ENCODE data around the gene CTNNBL1. TPM values are rescaled to one million over a fixed set of nuclear protein-coding genes. Genes with fewer than 3 reads are reported as not detected.

CTNNBL1 gene
- total RNA-seq, 1 experiment from 2014 or later, result 203 TPM

DNA sequence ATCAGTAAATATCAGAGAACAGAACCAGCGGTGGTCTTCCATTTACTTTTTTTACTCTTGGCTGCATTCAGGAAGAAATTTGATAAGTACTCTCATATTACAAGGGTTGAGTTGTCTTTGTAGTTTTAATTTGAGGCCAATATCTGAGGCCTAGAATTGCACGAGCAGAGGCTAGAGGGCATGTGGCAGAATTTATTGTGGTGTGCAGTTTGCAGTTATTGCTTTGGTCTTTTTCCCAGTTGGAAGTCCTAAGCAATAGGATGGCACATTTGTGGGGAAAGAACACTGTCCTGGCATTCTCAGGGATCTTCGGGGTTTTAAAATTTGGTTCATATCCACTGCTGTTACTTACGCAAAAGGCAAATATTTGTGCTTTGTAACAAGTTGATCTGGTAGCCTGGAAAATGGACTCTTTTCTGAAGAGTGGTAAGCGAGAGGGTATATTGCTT lies 66.0 kb downstream of the CTNNBL1 start:
- intact Hi-C loops (cut with micrococcal nuclease; ENCODE audit: unreplicated experiment), result loop anchor here (5.0 to 10.0 kb wide), 3 partner anchors 192 to 465 kb away; no protein-coding TSS in a partner anchor
- BruUV-seq (replicated peaks), result no TSS peak
- ChIA-PET CTCF (no interaction called here), POLR2A (no interaction called here)
- TF ChIP-seq, protein P1, sequence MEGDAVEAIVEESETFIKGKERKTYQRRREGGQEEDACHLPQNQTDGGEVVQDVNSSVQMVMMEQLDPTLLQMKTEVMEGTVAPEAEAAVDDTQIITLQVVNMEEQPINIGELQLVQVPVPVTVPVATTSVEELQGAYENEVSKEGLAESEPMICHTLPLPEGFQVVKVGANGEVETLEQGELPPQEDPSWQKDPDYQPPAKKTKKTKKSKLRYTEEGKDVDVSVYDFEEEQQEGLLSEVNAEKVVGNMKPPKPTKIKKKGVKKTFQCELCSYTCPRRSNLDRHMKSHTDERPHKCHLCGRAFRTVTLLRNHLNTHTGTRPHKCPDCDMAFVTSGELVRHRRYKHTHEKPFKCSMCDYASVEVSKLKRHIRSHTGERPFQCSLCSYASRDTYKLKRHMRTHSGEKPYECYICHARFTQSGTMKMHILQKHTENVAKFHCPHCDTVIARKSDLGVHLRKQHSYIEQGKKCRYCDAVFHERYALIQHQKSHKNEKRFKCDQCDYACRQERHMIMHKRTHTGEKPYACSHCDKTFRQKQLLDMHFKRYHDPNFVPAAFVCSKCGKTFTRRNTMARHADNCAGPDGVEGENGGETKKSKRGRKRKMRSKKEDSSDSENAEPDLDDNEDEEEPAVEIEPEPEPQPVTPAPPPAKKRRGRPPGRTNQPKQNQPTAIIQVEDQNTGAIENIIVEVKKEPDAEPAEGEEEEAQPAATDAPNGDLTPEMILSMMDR (IDR thresholded peaks at IDR 0.05; ENCODE audit: insufficient read depth in 1 of 2, low read depth in 1 of 2, low read length in 1 of 2, severe bottlenecking in 1 of 2, unreplicated experiment in 1 of 2), result no peak
- no peaks in the 10 kb centered on the region for H3K27me3 ChIP-seq (replicated peaks; ENCODE audit: control insufficient read depth, insufficient read depth, low read length)
- Mint-ChIP-seq H3K9me3 (ENCODE audit: unreplicated experiment) (no peaks in the 10 kb centered on the region), H3K4me1 (ENCODE audit: low read depth, unreplicated experiment) (peaks cover 6% of the 10 kb centered on the region), H3K36me3 (ENCODE audit: insufficient read depth, unreplicated experiment) (peaks cover 25% of the 10 kb centered on the region), H3K4me3 (ENCODE audit: unreplicated experiment) (no peak overlapping the region), H3K27ac (ENCODE audit: unreplicated experiment) (no peak overlapping the region), H3K27me3 (ENCODE audit: insufficient read depth, unreplicated experiment) (no peaks in the 10 kb centered on the region)
- no peak for DNase-seq
- H3K36me3 ChIP-seq (ENCODE audit: control insufficient read depth, insufficient read depth, low read length), result peaks cover 4% of the 10 kb centered on the region; the same call in 1 of the 2 replicates
- no peaks in the 10 kb centered on the region for H3K4me1 ChIP-seq
- no peaks in the 10 kb centered on the region for H3K9me3 ChIP-seq
- H3K4me3 ChIP-seq (ENCODE audit: low read depth, low read length), result no peak overlapping the region

DNA sequence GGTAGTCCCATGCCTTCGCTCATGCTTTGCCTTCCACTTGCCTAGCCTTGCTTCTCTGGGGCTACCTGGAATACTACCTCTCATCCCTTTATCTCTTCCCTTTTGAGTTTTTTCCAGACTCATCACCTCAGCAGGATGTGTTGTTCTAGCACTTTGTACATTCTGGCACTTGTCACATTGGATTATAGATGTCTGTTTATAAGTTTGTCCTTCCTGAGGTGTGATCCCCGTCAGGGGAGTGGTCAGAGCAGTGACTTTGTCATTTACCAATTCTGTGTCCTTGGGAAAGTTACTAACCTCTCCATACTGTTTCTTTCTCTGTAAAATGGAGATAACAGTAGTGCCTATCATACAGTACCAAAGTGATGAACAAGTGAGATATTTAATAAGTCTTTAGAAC lies 66.5 kb downstream of the CTNNBL1 start:
- no peaks in the 10 kb centered on the region for H3K27me3 ChIP-seq (replicated peaks; ENCODE audit: control insufficient read depth, insufficient read depth, low read length)
- ChIA-PET POLR2A (no interaction called here), CTCF (no interaction called here)
- no peak overlapping the region for H3K4me3 ChIP-seq (ENCODE audit: low read depth, low read length)
- Mint-ChIP-seq H3K36me3 (ENCODE audit: insufficient read depth, unreplicated experiment) (peaks cover 25% of the 10 kb centered on the region), H3K9me3 (ENCODE audit: unreplicated experiment) (no peaks in the 10 kb centered on the region), H3K4me3 (ENCODE audit: unreplicated experiment) (no peak overlapping the region), H3K4me1 (ENCODE audit: low read depth, unreplicated experiment) (peaks cover 6% of the 10 kb centered on the region), H3K27ac (ENCODE audit: unreplicated experiment) (no peak overlapping the region), H3K27me3 (ENCODE audit: insufficient read depth, unreplicated experiment) (no peaks in the 10 kb centered on the region)
- intact Hi-C loops (cut with micrococcal nuclease; ENCODE audit: unreplicated experiment), result no loop called here
- BruUV-seq (replicated peaks), result no TSS peak
- no peak for DNase-seq
- no peaks in the 10 kb centered on the region for H3K4me1 ChIP-seq
- TF ChIP-seq, protein P1 (IDR thresholded peaks at IDR 0.05; ENCODE audit: insufficient read depth in 1 of 2, low read depth in 1 of 2, low read length in 1 of 2, severe bottlenecking in 1 of 2, unreplicated experiment in 1 of 2), result no peak
- no peaks in the 10 kb centered on the region for H3K9me3 ChIP-seq
- H3K36me3 ChIP-seq (ENCODE audit: control insufficient read depth, insufficient read depth, low read length), result peaks cover 4% of the 10 kb centered on the region; the same call in 1 of the 2 replicates

DNA sequence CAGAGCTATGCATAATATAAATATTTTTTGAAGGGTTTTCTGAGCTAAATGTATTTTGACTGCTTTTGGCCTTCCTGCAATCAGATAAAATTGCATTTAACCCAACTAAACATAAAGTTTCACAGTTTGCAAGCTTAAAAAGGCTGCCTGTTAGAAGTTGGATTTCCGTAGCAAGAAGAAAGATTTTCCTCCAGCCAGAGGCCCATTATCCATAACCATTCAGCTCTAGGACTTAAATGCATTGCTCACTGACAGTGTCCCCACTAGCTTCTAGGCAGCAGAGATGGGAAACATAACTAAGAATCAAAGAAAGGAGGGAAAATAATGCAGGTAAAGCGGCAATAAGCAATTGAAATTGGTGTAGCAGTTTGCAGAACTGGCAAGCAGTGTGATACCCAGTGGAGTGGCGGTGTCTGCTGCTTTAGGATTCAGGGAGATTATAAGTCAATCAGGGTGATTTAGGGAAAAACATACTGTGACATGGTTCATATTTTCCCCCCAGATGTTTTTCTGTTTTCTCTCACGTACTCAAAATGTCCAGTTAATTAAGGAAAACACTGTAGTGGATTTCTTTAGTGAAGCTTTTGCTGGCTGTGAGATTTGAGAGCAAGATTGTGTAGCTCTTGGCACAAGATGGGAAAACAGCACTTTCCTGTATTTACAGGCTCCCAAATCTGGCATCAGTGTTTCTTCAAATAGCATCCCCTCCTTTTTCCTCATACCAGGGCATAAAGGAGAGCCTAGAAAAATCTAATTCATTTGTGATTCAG lies 69.1 kb downstream of the CTNNBL1 start:
- TF ChIP-seq, protein P1 (IDR thresholded peaks at IDR 0.05; ENCODE audit: insufficient read depth in 1 of 2, low read depth in 1 of 2, low read length in 1 of 2, severe bottlenecking in 1 of 2, unreplicated experiment in 1 of 2), result no peak
- DNase-seq, result no peak
- Mint-ChIP-seq H3K4me3 (ENCODE audit: unreplicated experiment) (no peak overlapping the region), H3K9me3 (ENCODE audit: unreplicated experiment) (no peaks in the 10 kb centered on the region), H3K27me3 (ENCODE audit: insufficient read depth, unreplicated experiment) (no peaks in the 10 kb centered on the region), H3K36me3 (ENCODE audit: insufficient read depth, unreplicated experiment) (peaks cover 24% of the 10 kb centered on the region), H3K27ac (ENCODE audit: unreplicated experiment) (no peak overlapping the region), H3K4me1 (ENCODE audit: low read depth, unreplicated experiment) (no peaks in the 10 kb centered on the region)
- no peaks in the 10 kb centered on the region for H3K27me3 ChIP-seq (replicated peaks; ENCODE audit: control insufficient read depth, insufficient read depth, low read length)
- no peaks in the 10 kb centered on the region for H3K9me3 ChIP-seq
- CTCF ChIA-PET, result interaction anchor here (0.6 kb wide), 1 partner anchor 542 kb away, joined by 9 read pairs; no protein-coding TSS in a partner anchor
- BruUV-seq (replicated peaks), result no TSS peak
- intact Hi-C loops (cut with micrococcal nuclease; ENCODE audit: unreplicated experiment), result no loop called here
- POLR2A ChIA-PET, result no interaction called here
- no peaks in the 10 kb centered on the region for H3K36me3 ChIP-seq (ENCODE audit: control insufficient read depth, insufficient read depth, low read length)
- no peak overlapping the region for H3K4me3 ChIP-seq (ENCODE audit: low read depth, low read length)
- no peaks in the 10 kb centered on the region for H3K4me1 ChIP-seq
